ENCODE measurements around the gene ZNF331. TPM values are rescaled to one million over a fixed set of nuclear protein-coding genes. Genes with fewer than 3 reads are reported as not detected.

The ZNF331 gene
- total RNA-seq, 2 experiments from 2014 or later, result 16.2 to 23.7 TPM

GRCh38 chr19:53553865-53554791, 16.2 kb downstream of the ZNF331 start:
- H3K36me3 ChIP-seq (ENCODE audit: insufficient read depth, low read length), result peaks cover 7% of the 10 kb centered on the region
- BruUV-seq (replicated peaks), result no TSS peak
- no peaks in the 10 kb centered on the region for H3K79me2 ChIP-seq (ENCODE audit: insufficient read depth, low read depth, low read length)
- H3K4me2 ChIP-seq (ENCODE audit: low read length), result peak overlapping the region; percentile 24; the same call in 1 of the 2 replicates
- CTCF ChIA-PET (ENCODE audit: unreplicated experiment), result no interaction called here
- no peaks in the 10 kb centered on the region for H4K20me1 ChIP-seq (ENCODE audit: insufficient read depth, low read length)
- no peak overlapping the region for H3K27ac ChIP-seq (ENCODE audit: low read depth, low read length, poor library complexity, severe bottlenecking)
- H3K9me2 ChIP-seq (ENCODE audit: insufficient read depth, low read length), result no peaks in the 10 kb centered on the region
- H3K4me3 ChIP-seq (ENCODE audit: low read depth, low read length, poor library complexity, severe bottlenecking), result no peak overlapping the region
- intact Hi-C loops (cut with micrococcal nuclease; ENCODE audit: unreplicated experiment), result no loop called here
- POLR2A ChIA-PET, result no interaction called here
- peaks cover 3% of the 10 kb centered on the region; the same call in 1 of the 2 replicates for H3K9me3 ChIP-seq (ENCODE audit: low read length)
- H2AFZ ChIP-seq (ENCODE audit: low read length), result no peak overlapping the region
- no peak for TF ChIP-seq CTCF (conservative IDR thresholded peaks at IDR 0.05; ENCODE audit: low read length)
- no peak for TF ChIP-seq EZH2phosphoT487 (IDR thresholded peaks at IDR 0.05; ENCODE audit: borderline replicate concordance, low read depth, low read length)
- no peaks in the 10 kb centered on the region for H3K4me1 ChIP-seq (ENCODE audit: insufficient read depth, low read length, poor library complexity, severe bottlenecking)
- DNase-seq (ENCODE audit: low spot score), result no peak

- Histone ChIP-seq H3K36me3 (ENCODE audit: insufficient read depth, low read length) (peaks cover 13% of the 10 kb centered on the region), H3K27ac (ENCODE audit: low read depth, low read length, poor library complexity, severe bottlenecking) (no peak overlapping the region), H3K79me2 (ENCODE audit: insufficient read depth, low read depth, low read length) (no peaks in the 10 kb centered on the region), H2AFZ (ENCODE audit: low read length) (no peak overlapping the region), H3K9me2 (ENCODE audit: insufficient read depth, low read length) (no peaks in the 10 kb centered on the region), H4K20me1 (ENCODE audit: insufficient read depth, low read length) (no peaks in the 10 kb centered on the region), H3K9me3 (ENCODE audit: low read length) (peaks cover 9% of the 10 kb centered on the region; the same call in 1 of the 2 replicates), H3K4me1 (ENCODE audit: insufficient read depth, low read length, poor library complexity, severe bottlenecking) (no peaks in the 10 kb centered on the region), H3K4me3 (ENCODE audit: low read depth, low read length, poor library complexity, severe bottlenecking) (no peak overlapping the region), H3K4me2 (ENCODE audit: low read length) (no peak overlapping the region; the same call in 1 of the 2 replicates)
- intact Hi-C loops (cut with micrococcal nuclease; ENCODE audit: unreplicated experiment), result no loop called here
- ChIA-PET POLR2A (no interaction called here), CTCF (ENCODE audit: unreplicated experiment) (no interaction called here)
- no TSS peak for BruUV-seq (replicated peaks)
- no peak for DNase-seq (ENCODE audit: low spot score)
- no peak for TF ChIP-seq EZH2phosphoT487 (IDR thresholded peaks at IDR 0.05; ENCODE audit: borderline replicate concordance, low read depth, low read length)
- no peak for TF ChIP-seq CTCF (conservative IDR thresholded peaks at IDR 0.05; ENCODE audit: low read length)
Measured at GRCh38 chr19:53554804-53555203, 16.9 kb downstream of the ZNF331 start.

GRCh38 chr19:53555352-53555751, 17.4 kb downstream of the ZNF331 start:
- TF ChIP-seq EZH2phosphoT487 (IDR thresholded peaks at IDR 0.05; ENCODE audit: borderline replicate concordance, low read depth, low read length) (no peak), CTCF (conservative IDR thresholded peaks at IDR 0.05; ENCODE audit: low read length) (no peak)
- intact Hi-C loops (cut with micrococcal nuclease; ENCODE audit: unreplicated experiment), result no loop called here
- Histone ChIP-seq H3K36me3 (ENCODE audit: insufficient read depth, low read length) (peaks cover 19% of the 10 kb centered on the region), H2AFZ (ENCODE audit: low read length) (no peak overlapping the region), H3K79me2 (ENCODE audit: insufficient read depth, low read depth, low read length) (no peaks in the 10 kb centered on the region), H3K4me1 (ENCODE audit: insufficient read depth, low read length, poor library complexity, severe bottlenecking) (no peaks in the 10 kb centered on the region), H3K4me3 (ENCODE audit: low read depth, low read length, poor library complexity, severe bottlenecking) (no peak overlapping the region), H3K9me2 (ENCODE audit: insufficient read depth, low read length) (no peaks in the 10 kb centered on the region), H3K9me3 (ENCODE audit: low read length) (peaks cover 9% of the 10 kb centered on the region; the same call in 1 of the 2 replicates), H3K27ac (ENCODE audit: low read depth, low read length, poor library complexity, severe bottlenecking) (no peak overlapping the region), H4K20me1 (ENCODE audit: insufficient read depth, low read length) (no peaks in the 10 kb centered on the region), H3K4me2 (ENCODE audit: low read length) (no peak overlapping the region)
- no peak for DNase-seq (ENCODE audit: low spot score)
- ChIA-PET POLR2A (no interaction called here), CTCF (ENCODE audit: unreplicated experiment) (no interaction called here)
- BruUV-seq (replicated peaks), result no TSS peak

Data from OCI-LY7 (cell line).